Fibroblast of skin of right biceps (primary cell): ENCODE data around the gene KANSL1L.

Experiments used
- DNase-seq: peaks from one replicate; pipeline ENCODE4 v3.0.0-alpha.2; 2013

KANSL1L gene

DNA sequence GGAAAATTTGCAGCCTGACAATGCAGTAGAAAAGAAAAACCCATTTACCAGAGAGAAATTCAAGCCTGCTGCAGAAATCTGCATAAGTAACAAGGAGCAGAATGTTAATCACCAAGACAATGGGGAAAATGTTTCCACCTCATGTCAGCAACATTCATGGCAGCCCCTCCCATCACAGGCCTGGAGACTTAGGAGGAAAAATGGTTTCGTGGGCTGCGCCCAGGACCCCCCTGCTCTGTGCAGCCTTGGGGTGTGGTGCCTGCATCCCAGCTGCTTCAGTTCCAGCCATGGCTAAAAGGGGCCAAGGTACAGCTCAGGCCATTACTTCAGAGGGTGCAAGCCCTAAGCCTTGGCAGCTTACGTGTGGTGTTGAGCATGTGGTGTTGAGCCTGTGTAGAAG is 115.4 kb downstream of the KANSL1L start:
- no peak for DNase-seq

DNA sequence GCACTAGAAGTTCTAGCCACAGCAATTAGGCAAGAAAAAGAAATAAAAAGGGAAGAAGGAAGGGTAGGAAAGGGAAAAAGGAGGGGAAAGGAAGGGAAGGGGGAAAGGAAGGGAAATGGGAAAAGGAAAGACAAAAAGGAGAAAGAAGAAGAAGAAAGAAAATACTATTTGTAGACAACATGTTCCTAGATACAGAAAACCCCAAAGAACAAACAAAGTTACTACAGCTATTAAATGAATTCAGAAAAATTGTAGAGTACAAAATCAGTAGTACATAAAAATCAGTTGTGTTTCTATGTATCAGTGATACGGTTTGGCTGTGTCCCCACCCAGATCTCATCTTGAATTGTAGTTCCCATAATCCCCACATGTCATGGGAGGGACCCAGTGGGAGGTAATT is 116.5 kb downstream of the KANSL1L start:
- no peak for DNase-seq

DNA sequence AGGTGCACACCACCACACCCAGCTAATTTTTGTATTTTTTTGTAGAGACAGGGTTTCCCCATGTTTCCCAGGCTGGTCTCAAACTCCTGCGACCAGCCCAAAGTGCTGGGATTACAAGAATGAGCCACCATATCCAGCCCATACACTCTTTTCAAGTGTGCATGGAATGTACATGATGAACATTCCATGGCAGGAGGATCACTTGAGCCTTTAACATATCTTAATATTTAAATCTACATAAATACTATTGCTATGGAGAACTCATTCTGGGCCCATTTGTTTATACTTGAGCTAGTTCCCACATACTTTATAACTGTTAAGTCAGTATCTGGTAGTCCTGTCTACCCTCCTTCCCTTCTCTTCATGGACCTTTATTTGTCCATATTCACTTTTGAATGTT is 120.3 kb downstream of the KANSL1L start:
- no peak for DNase-seq

DNA sequence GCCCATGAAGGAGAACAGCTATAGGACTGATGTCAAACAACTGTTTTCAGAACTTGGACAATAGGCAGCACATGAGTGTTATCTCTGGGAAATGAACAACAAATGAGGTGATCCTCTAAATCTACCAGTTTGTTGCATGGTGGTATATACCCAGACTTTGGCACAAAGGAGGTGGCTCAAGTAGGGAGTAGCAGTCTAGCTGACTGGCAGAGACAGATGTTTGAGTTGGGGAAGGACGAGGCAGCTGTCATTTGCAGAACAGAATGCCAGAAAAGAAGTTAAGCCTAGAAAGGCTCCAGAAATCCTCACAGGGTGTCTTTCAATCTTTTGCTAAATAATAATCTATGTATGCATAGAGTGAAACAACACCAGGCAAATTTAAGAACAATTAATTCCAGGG is 121.4 kb downstream of the KANSL1L start:
- DNase-seq: no peak

DNA sequence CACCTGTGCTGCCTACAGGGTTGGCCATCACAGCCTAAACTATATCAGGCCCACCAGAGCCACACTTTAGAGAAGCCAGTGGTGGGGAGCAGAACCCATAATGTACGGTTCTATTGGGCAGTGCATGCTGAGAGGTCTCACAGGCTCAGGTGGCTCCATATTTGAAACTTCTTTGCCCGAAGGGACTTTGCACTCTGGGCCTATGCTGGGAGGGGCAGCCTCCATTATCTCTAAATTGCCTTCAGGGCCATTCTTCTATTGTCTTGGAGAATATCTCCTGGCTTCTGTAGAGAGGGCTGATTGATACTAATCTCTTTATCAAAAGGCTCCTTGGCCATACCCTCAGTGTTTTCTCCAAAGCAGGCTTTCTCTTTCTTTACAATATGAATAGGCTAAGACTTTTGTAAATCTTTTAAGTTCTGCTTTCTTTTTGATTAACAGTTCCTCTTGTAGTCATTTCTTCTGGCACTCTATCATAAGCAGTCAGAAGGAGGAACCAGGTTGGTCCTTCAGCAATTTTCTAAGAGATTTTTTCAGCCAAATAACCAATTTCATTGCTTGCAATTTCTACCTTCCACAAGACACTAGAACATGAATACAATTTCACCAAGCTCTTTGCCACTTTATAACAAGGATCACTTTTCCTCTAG is 124.2 kb downstream of the KANSL1L start:
- DNase-seq: no peak

DNA sequence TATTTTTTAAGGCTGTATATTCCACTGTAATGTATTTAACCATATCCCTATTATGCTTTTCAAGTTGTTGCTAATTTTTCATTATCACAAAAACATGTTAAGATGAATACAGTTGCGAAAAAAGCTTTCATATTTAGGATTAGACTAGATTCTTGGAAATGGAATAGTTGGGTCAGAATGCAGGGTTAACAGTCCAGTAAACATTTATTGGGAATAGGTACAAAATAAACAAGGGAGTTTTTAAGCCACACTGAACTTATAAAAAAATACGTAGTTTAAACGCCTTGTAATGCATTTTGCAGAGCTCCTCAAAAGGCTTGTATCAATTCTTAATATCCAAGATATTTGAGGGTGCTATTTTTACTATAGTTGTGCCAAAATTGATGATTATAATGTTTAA is 133.1 kb downstream of the KANSL1L start:
- DNase-seq: no peak

DNA sequence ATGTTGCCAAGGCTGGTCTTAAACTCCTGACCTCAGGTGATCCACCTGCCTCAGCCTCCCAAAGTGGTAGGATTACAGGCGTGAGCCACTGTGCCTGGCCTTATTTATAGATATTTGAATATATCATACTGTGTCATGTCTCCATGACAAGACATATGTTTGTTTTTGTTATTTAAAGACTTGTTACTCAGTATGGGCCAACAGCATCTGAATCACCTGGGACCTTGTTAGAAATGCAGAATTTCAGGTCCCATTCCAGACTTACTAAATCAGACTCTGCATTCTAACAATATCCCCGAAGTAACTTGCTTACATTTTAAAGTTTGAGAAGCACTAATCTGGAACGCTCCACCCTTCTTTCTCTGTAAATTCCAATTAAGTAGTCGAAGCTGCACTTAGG is 135.5 kb downstream of the KANSL1L start:
- no peak for DNase-seq

DNA sequence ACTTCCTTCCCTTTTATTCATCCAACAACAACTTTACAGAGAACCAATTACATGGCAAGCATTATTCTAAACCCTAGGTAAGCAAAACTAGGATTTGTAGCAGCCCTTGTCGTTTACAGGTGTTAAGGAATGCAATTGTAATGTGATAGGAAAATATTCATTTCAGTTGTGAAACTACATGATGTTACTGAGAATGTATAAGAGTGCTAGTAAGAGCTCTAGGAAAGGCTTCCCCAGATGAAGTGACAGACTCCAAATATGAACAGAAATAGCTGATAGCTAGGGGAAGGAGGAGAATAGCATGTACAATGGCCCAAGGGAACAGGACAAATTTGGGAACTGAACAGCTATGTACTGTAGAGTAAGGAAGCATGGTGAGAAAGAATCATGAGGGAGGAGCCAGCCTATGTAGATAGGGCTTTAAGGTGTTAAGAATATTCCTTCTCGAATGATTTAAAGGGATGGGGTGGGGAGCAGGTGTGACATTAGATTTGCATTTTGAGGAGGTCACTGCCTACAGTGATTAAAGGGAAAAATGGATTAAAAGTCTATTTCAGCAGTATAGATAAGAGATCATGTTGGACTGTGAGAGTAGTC is 137.0 kb downstream of the KANSL1L start:
- no peak for DNase-seq

DNA sequence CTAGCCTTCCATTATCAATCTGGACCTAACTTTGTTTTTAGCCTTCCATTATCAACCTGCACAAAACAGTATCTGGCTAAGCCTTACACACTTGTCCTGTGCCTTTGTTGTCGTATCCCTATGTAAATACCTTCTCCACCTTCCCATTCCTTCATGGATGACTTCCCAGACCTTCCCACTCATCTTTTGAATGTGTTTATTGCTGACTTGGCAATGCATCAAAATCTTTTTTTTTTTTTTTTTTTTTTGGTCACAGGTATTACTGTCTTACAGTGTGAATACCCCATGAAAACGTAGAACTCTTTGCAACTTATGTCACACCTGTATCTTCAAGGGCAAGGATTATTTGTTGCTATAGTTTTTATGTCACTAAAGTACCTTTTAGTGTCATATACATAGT is 143.0 kb downstream of the KANSL1L start:
- no peak for DNase-seq

DNA sequence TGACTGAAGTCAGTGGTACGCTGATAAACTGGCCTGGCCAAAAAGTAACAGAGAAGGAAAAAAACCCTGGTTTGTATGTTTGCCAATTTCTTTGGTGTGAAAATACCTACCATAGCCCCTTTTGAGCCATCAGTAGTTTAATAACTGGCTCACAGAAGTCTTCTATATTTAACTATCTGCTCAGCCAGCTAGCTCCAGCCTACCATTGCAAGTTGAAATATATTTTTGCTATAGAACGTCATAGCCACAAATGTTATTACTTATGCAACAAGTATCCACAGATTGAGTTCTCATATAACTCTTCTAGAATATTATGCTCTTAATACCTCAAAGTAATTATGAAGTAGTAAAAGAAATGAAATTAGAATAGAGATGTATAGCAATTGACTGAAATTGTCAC is 143.6 kb downstream of the KANSL1L start:
- DNase-seq: no peak

DNA sequence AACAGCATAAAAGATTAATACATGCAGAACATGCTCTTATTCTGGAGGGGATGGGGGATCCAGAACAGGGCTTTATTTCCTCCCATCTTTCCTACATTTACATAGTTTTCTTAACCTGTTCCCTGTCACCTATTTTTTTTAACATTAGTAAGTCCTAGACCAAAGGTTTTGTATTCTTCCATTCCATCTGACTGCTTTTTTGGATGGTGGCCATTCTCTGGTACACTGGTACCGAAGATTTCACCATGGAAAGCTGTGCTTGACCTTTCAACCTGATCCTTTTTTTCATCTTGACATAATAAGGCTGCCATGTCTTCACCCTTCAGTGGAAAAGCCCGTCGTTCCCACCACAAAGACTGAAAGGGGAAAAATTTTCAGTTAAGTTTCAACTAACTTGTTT is 148.4 kb downstream of the KANSL1L start:
- no peak for DNase-seq

DNA sequence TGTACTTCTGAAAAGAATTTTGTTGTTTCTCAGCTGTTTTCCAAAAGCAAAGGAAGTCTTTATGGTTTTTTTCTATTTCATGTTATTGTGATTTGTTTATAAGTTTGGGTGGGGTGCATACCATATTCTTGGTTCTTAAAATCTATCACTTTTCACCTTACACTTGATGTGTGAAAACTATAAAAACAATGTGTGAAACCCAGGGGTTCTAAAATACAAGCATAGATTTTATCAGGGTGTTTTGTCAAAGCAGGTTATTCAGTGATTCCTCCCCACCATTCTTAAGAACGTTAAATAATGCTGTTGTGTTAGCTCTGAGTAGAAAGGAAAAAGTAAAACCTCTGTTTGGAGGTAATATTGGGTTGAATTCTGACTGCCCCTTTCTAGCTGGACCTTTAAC is 151.1 kb downstream of the KANSL1L start:
- no peak for DNase-seq

DNA sequence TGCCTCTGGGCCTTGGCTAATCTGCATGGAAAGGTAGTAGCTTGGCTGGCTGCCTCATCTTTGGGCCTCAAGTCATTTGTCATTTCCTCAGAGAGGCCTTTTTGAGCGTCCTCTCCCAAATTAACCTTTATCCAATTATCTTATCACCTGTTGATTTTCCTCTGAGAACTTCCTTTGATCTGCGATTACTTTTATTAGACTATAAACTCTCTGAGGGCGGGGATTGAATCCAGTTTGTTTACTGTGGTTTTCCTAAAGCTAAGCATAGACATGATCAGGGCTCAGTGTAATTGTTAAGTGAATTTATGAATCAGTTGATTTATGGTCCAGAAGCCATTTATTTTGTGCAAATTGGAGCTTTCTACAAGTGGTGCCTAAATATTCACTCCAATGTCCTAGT is 161.3 kb downstream of the KANSL1L start:
- no peak for DNase-seq

DNA sequence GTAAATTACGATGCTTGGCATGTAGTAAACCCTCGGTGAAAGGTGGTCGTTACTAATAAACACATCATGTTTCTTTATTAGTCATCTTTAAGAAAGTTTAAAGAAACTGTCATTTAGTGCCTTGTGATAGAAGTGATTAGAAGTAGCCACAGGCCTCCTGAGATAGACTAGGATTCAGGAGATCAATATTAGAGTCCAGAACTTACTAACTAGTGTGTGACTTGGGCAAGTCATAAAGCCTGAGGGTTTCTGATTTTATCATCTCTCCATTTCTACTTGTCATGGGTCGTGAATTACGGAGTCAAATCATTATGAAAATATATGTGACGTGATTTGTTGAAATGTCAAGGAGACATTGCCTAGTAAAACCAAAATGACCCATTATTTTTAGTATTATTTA is 162.1 kb downstream of the KANSL1L start:
- no peak for DNase-seq

DNA sequence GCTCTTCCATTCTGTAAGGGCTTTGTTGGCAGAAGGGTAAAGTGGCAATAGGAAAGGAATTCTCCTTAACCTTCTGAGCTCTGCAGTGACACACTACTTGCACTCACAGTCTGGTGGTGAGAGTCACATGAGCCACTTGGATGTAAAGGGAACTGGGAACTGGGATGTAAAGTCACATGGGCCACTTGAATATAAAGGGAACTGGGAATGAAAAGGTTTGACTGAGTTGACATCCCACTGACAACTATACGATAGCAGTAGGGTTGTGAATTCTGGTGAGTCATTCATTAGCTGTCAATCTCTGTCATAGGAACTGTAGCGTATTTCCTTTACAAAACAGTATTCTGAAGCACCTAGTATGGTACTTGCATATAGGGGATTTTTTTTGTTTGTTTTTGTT is 163.3 kb downstream of the KANSL1L start:
- no peak for DNase-seq

DNA sequence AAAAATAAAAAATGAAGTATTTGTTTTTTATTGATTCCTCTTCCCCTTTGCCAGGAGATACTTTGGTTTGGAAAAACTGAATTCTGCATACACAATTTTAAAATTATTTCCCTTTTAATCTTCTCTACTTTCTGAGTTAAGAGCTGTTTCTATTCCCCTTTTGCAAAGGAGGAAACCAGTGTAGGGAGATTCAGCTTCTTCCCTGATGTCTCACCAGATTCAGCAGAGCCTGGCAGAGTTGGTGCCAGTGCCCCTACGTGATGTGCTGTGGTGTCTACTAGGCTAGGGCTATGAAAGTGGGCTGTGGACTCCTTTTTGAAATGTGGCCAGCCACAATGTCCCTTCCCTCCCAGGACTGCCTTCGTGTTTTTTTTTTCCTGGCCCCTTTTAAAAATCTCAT is 166.3 kb downstream of the KANSL1L start:
- no peak for DNase-seq

DNA sequence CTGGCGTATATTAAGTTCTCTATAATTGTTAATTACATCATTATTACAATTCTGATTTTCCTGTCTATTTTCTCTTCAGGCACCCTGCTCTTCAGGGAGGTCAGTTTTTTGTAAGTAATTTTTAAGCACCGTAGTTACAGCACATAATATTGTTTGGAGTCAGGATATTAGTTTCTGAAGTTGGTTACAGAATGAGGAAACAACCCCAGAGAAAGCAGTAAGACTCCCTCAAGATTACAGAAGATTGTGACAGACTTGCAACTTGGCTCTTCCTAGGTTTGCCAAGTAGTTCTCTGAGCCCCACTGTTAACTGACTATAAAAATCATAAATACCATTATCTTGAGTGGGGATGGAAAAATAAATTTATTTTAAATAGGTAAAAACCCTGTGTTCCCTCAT is 167.8 kb downstream of the KANSL1L start:
- DNase-seq: no peak

DNA sequence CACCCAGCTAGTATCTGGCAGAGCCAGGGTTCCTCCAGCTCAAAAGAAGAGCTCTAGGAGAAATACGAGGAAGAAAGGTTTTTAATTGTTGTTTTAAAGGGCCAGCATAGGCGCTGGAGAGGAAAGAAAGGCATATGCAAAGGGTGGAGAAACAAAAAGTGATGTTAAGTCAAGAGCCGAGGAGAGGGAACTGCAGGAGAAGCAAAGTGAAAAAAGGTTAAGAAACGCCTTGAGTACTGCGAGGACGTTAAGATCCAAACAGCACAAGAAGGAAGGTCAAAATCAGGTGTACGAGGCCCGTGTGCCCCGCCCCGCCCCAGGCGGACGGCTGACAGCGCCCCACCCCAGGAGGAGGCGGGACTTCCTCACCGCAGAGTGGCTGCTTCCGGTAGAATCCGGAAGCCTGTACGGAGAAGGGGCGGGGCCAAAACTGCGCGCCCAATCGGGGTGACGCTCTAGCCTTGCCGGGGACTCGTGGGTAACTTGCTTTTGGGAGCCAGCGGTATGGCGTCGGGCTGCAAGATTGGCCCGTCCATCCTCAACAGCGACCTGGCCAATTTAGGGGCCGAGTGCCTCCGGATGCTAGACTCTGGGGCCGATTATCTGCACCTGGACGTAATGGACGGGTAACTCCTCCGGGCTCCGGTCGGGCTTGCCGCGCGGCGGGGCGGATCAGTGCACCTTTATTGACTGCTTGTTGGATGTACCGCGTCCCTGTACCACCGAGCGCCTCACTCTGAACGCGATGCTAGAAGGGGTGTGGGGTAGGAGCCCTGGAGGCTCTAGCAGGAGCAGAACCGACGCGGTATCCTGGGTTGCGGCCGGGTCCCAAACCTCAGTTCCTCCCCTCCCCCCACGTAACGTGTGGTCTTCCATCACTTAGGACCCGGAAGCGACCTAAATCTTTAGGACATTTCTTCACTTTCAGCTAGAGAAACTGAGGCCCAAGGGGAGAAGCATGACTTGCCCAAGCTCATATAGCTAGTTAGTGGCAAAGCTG is 168.8 kb downstream of the KANSL1L start, which contains the start of gene RPE:
RPE (plus strand) TSS at position 481 of the 1,000 bp plus-strand sequence; CDS start at position 505, 24 bp downstream.
- DNase-seq: peak; percentile 94

DNA sequence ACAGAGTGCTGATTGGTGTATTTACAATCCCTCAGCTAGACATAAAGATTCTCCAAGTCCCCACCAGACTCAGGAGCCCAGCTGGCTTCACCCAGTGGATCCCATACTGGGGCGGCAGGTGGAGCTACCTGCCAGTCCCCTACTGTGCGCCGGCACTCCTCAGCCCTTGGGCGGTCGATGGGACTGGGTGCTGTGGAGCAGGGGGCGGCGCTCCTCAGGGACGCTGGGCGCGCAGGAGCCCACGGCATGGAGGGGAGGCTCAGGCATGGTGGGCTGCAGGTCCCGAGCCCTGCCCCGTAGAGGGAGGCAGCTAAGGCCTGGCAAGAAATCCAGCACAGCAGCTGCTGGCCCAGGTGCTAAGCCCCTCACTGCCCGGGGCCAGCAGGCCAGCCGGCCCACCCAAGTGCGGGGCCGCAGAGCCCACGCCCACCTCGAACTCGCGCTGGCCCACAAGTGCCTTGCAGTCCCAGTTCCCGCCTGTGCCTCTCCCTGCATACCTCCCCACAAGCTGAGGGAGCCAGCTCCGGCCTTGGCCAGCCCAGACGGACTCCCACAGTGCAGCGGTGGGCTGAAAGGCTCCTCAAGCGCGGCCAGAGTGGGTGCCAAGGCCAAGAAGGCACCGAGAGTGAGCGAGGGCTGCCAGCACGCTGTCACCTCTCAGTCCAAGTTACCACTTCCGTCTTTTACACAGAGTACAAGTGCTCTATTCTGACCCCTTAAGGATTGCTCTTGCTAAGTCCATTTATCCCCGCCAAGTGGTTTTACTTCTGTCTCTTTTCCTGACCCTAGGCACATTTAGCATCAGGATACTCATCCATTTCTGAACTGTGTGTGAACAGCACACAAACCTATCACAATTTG is 170.5 kb downstream of the KANSL1L start:
- DNase-seq: no peak

DNA sequence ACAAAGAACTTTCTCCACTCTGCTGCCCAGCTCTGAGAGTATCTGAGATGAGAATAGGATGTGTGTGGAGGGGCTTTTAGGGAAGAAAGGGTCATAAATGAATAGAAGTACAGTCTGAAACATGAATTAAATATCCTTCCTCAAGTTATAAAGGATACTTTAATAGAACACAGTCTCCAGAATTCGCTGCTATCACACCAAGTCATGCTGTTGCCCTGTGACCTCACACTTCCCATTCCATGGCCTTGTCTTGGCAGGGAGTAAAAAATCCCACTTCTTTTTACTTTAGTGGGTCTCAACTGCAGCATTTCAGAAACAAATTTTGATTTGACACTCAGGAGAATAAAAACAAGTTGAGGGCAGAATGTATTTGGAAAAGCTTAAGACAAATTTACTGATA is 172.6 kb downstream of the KANSL1L start:
- no peak for DNase-seq

DNA sequence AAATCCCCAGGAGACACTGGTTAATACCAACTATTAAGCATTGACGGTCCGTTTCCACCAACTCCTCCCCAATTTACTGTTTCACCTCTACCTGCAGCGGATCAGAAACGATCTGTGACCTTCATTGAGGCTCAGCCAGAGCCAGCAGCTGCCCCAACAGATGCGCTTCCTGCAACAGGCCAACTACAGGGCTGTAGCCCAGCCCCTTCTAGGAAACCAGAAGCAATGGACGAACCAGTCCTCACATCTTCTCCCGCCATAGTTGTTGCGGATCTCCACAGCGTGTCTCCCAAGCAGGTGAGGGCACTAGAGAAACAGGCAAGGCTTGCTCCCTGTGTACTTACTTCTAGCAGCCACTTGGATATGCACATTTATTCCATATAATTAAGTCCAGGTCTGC is 177.2 kb downstream of the KANSL1L start:
- DNase-seq: no peak

DNA sequence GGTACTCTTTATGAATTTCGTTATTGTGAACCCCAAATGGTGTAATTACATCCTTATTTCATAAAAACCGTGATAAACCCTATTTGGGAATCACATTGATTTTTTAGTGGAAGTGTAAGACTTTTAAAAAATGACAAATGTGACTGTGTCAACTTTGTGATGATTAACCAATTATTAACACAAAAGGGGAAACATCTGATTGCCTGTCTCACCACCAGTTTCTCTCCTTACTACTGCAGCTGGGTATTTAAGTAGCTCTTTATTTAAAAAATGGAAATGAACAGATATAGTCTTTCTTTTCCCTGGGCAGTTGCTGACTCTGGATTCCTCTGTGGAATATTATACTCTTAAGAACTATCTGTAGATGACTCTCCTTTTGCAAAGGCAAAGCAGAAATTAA is 180.4 kb downstream of the KANSL1L start:
- no peak for DNase-seq

DNA sequence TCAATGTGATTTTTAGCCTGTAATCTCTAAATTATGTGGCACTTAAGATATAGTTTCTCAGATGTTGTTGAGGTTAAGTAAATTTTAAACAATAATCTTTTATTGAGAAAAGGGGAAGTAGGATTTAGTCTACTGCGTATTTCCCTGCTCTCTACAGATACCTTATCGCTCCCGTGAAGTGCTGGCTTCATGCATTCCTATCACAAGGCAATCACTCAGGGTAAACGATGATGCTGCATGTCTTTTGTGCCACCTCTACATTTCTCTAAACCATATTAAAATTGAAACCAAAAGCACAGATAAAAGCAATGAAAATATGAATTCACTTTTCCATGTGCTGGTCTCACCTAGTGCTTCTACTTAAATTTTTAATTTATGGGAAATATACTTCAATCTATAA is 183.2 kb downstream of the KANSL1L start:
- DNase-seq: no peak
